ENCODE data around the gene PLAC1. TPM values are rescaled to one million over a fixed set of nuclear protein-coding genes. Genes with fewer than 3 reads are reported as not detected.

Gene PLAC1
- polyA plus RNA-seq, 6 donors from 2014 or later = not detected

DNA sequence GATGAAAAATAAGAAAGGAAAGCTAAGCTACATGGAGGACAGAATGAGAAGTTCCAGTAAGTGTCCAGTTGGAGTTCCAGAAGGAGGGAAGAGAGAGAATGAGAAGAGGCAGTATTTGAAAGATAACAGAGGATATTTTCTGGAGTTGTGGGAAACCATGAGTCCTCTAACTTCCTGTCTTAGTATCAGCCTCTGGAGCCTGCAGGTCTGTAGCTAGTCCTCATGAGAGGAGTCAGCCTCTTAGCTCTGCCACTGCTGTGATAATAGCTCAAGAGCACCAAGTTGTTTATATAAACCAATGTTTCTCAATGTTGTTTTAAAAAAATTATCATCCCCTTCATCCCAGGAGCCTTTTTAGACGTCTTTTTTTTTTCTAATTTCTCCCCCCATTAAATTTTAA, 2.4 kb upstream of the PLAC1 start:
- Mint-ChIP-seq H3K9me3 (peaks cover 0 to 2% (median 0%) of the 10 kb centered on the region in 7 donors), H3K27me3 (peaks cover 0 to 18% (median 0%) of the 10 kb centered on the region in 3 donors), H3K36me3 (no peaks in the 10 kb centered on the region), H3K4me3 (no peak overlapping the region), H3K27ac (no peak overlapping the region), H3K4me1 (no peaks in the 10 kb centered on the region)
- no peak for DNase-seq
- no peak for ATAC-seq (ENCODE audit: low read depth in 2 of 2)

DNA sequence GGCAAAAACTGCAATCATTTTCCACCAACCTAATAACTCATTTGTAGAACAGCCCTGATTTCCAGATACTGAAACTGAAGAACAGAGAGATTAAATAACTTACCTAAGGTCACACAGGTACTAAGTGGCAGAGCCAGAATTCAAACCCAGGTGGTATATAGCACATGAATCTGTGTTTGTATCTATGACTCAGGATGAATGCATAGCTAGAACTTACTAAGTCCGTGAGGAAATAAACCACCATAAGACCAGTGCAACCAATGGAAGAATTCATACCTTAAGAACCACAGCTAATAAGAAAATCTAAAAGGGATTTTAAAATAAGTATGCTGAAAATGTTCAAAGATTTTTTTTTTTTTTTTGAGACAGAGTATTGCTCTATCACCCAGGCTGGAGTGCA, 1.5 kb upstream of the PLAC1 start:
- no peak overlapping the region for H3K27ac Mint-ChIP-seq
- H3K4me3 Mint-ChIP-seq = no peak overlapping the region
- ATAC-seq (ENCODE audit: low read depth in 2 of 2) (no peak), DNase-seq (no peak)
- H3K9me3 Mint-ChIP-seq = peaks cover 0 to 2% (median 0%) of the 10 kb centered on the region in 7 donors
- H3K36me3 Mint-ChIP-seq = no peaks in the 10 kb centered on the region
- H3K4me1 Mint-ChIP-seq = no peaks in the 10 kb centered on the region
- peaks cover 0 to 19% (median 0%) of the 10 kb centered on the region in 3 donors for H3K27me3 Mint-ChIP-seq

DNA sequence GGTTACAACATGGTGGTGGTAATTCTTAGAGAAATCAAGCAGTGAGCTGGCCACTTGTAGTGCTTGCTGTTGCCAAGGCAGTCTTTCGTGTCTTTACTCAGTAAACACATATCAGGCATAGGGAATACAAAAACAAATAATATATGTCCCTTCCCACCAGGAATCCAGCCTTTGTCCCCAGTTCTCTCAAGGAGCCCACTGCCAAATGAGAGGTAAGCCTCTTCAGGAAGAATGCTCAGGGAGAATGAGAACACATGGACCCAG, 421 bp upstream of the PLAC1 start:
- Mint-ChIP-seq H3K9me3 (peaks cover 0 to 2% (median 0%) of the 10 kb centered on the region in 7 donors), H3K36me3 (no peaks in the 10 kb centered on the region), H3K4me1 (no peaks in the 10 kb centered on the region), H3K27ac (no peak overlapping the region), H3K27me3 (peaks cover 0 to 19% (median 0%) of the 10 kb centered on the region in 3 donors), H3K4me3 (no peak overlapping the region)
- DNase-seq (no peak), ATAC-seq (ENCODE audit: low read depth in 2 of 2) (no peak)

DNA sequence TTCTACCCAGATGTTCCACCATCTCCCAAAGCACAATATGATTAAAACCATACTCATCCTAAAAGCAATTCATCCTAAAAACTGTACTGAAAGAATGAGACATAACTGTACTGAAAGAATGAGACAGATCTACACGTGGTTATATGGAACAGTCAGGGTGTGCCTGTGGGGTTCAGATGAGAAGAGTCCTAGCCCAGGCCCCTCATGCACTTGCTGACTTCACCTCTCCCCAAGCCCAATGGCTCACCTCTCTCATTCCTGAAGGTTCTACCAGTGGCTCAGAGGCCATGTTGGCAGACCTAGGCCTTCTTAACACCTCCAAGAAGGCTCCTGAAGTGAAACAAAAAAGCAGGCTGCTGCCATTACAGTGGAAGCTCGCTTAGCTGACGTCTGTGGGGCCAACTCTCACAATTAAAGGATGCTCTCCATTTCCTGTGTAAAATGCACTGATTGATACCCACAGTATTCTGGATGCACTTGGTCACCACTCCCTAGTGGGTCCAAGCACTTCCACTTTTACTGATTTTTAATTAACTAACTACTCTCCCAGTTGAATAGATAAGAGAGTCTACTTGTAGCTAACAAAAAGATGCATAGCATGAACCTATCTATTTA, 3.8 kb downstream of the PLAC1 start:
- H3K4me3 Mint-ChIP-seq = no peak overlapping the region
- peaks cover 0 to 2% (median 0%) of the 10 kb centered on the region in 7 donors for H3K9me3 Mint-ChIP-seq
- no peaks in the 10 kb centered on the region for H3K36me3 Mint-ChIP-seq
- H3K27ac Mint-ChIP-seq = no peak overlapping the region
- H3K27me3 Mint-ChIP-seq = peaks cover 0 to 19% (median 0%) of the 10 kb centered on the region in 3 donors
- ATAC-seq (ENCODE audit: low read depth in 2 of 2) (no peak), DNase-seq (no peak)
- H3K4me1 Mint-ChIP-seq = no peaks in the 10 kb centered on the region

DNA sequence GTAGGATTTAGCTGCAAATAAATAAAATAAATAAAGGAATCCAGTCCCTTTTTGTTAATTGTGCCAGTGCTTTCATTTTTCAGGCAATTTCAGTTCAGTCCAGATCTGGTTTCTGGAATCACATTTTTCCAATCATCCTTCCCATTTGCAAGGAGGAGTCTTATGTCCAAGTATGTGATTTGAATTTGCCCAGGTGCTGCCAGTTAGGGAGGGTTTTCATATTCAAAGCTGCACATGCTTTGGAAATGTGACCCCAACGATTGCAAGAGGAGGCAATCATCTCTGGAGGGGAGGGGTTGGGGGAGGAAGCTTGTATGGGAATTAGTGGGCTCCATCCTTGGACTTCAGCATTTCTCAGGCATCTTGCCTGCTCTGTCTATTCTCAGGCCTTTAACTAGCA, 4.4 kb downstream of the PLAC1 start:
- DNase-seq = no peak
- Mint-ChIP-seq H3K27ac (no peak overlapping the region), H3K36me3 (no peaks in the 10 kb centered on the region), H3K4me1 (no peaks in the 10 kb centered on the region), H3K4me3 (no peak overlapping the region), H3K27me3 (peaks cover 0 to 19% (median 0%) of the 10 kb centered on the region in 3 donors), H3K9me3 (peaks cover 0 to 2% (median 0%) of the 10 kb centered on the region in 7 donors)
- ATAC-seq (ENCODE audit: low read depth in 2 of 2) = no peak

DNA sequence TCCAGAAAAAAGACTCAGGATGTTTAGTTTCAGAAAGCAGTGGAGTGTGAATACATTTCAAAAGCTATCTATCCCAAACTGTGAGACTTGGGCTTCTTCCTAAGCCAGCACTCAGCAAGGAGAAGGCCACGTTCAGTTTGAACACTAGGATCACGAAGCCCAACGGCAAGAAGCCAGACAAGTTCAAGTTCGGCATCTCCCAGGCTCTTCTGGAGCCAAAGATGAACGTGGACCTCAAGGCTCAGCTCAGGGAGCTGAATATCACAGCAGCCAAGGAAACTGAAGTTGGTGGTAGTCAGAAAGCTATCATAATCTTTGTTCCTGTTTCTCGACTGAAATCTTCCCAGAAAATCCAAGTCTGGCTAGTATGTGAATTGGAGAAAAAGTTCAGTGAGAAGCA, 7.6 kb downstream of the PLAC1 start:
- DNase-seq (no peak), ATAC-seq (ENCODE audit: low read depth in 2 of 2) (no peak)
- Mint-ChIP-seq H3K27me3 (peaks cover 0 to 19% (median 6%) of the 10 kb centered on the region in 3 donors), H3K4me3 (no peak overlapping the region), H3K27ac (no peak overlapping the region), H3K9me3 (no peaks in the 10 kb centered on the region), H3K4me1 (no peaks in the 10 kb centered on the region), H3K36me3 (no peaks in the 10 kb centered on the region)

DNA sequence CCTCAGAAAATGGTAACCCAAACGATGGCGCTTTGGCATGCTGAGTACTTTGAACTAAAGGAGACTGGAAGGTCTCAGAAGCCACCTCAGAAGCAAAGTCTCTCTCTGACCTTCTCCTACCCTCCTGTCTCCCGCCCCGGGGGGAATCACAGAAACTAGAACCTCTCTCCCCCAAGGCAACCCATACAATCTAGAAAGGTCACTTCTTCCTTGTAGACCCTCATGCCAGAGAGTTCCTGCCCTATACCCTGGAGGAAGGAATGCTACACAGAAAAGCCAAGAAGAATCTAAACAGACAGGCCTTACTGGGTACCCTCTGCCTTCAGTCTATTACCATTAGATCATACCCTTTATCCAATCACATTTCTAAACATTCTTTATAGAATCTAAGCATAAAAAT, 8.5 kb downstream of the PLAC1 start:
- Mint-ChIP-seq H3K9me3 (peaks cover 0 to 3% (median 0%) of the 10 kb centered on the region in 7 donors), H3K27me3 (peaks cover 0 to 27% (median 14%) of the 10 kb centered on the region in 3 donors), H3K27ac (no peak overlapping the region), H3K4me3 (no peak overlapping the region), H3K36me3 (no peaks in the 10 kb centered on the region), H3K4me1 (no peaks in the 10 kb centered on the region)
- ATAC-seq (ENCODE audit: low read depth in 2 of 2) (no peak), DNase-seq (no peak)

DNA sequence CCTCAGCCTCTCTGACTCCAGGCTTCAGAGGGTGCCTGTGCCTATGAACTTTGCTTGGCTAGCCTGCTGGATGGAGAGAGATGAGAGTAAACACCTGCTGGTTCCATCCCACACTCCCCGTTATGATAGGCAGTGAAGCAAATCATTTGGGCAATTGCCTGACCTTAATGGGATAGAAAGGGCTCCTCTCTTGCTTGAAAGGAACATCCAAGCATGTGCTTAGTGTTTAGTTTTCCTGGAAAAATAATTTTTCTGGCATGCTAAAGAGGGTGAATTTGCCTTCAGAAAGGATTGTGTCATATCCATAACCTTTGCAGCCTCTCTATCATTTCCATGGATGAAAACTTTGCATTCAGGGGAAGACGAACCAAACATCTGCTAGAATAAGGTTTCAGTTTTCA, 10.8 kb downstream of the PLAC1 start:
- no peak for DNase-seq
- Mint-ChIP-seq H3K9me3 (peaks cover 0 to 5% (median 0%) of the 10 kb centered on the region in 7 donors), H3K4me3 (no peak overlapping the region), H3K27me3 (peaks cover 6 to 38% (median 23%) of the 10 kb centered on the region in 3 donors), H3K4me1 (no peaks in the 10 kb centered on the region), H3K36me3 (no peaks in the 10 kb centered on the region), H3K27ac (no peak overlapping the region)
- ATAC-seq (ENCODE audit: low read depth in 2 of 2) = no peak

DNA sequence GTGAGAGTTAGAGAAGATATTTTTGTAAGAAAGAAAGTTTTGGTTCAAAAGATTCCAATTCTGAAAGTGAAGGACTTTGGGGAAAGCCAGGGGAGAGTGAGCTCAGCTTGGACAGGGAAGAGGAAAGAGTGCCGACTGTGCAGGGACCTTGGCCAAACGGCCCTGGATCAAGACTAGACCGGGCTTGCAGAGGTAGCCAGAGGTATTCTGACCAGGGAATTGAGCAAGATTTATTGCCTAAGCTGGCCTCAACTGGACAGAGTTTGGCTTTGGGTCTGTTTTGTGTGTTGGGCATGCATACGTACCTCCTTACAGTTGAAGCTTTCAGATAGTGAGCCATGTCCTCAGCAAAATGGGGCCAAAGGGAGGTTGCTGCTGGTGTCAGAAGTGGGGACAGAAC, 11.6 kb downstream of the PLAC1 start:
- no peak overlapping the region for H3K4me3 Mint-ChIP-seq
- H3K27ac Mint-ChIP-seq = no peak overlapping the region
- DNase-seq = no peak
- peaks cover 0 to 5% (median 0%) of the 10 kb centered on the region in 7 donors for H3K9me3 Mint-ChIP-seq
- H3K4me1 Mint-ChIP-seq = no peaks in the 10 kb centered on the region
- no peak for ATAC-seq (ENCODE audit: low read depth in 2 of 2)
- H3K27me3 Mint-ChIP-seq = peaks cover 9 to 45% (median 25%) of the 10 kb centered on the region in 3 donors
- no peaks in the 10 kb centered on the region for H3K36me3 Mint-ChIP-seq

DNA sequence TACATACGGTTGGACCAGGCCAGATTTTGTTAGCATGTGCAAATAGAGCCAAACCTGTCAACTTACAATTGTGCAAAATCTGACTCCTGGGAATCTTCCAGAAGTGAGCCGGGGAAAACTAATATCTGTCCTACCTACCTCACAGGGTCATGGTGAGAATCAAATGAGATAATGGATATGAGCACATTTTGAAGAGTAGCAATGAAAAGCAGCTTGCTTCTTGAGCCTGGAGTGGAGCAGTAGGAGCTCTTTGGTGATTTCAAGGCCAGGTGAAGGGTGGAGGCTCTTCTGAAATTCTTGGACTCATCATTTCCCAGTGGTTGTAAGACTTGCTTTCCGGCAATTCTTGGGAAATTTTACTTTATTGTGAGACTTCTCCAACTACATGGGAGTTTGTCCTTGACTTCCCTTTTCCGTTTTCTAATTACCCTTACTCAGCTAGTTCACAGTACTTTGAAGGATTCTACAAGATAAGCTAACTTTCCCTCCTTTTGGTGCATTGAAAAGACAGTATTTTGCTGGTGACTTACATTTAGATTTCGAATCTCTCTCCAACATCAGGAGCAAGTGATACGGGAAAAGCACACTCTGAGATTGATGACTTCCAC, 12.2 kb downstream of the PLAC1 start:
- Mint-ChIP-seq H3K27ac (no peak overlapping the region), H3K27me3 (peaks cover 14 to 50% (median 25%) of the 10 kb centered on the region in 3 donors), H3K9me3 (peaks cover 0 to 5% (median 0%) of the 10 kb centered on the region in 7 donors), H3K36me3 (no peaks in the 10 kb centered on the region), H3K4me3 (no peak overlapping the region), H3K4me1 (no peaks in the 10 kb centered on the region)
- DNase-seq = no peak
- ATAC-seq (ENCODE audit: low read depth in 2 of 2) = no peak

DNA sequence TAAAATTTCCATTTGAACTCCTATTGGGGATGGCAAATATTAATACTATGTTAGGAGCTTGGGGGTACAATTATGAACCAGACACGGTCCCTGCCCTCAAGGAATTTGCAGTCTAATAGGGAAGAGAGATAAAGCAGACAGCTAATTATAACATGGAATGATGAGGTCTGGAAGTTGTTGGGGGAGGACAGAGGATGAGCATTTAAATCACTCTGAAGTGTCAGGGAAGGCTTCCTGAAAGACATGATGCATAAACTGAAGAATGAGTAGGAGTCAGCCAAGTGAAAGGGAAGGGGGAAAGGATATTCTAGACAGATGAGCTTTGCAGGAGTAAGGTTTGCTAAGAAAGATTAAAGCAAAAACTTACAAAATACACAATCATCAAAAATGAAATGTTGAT, 15.9 kb downstream of the PLAC1 start:
- no peak overlapping the region for H3K4me3 Mint-ChIP-seq
- DNase-seq (no peak), ATAC-seq (ENCODE audit: low read depth in 2 of 2) (no peak)
- H3K27ac Mint-ChIP-seq = no peak overlapping the region
- peaks cover 14 to 51% (median 25%) of the 10 kb centered on the region in 3 donors for H3K27me3 Mint-ChIP-seq
- peaks cover 0 to 5% (median 0%) of the 10 kb centered on the region in 7 donors for H3K9me3 Mint-ChIP-seq
- no peaks in the 10 kb centered on the region for H3K4me1 Mint-ChIP-seq
- no peaks in the 10 kb centered on the region for H3K36me3 Mint-ChIP-seq

DNA sequence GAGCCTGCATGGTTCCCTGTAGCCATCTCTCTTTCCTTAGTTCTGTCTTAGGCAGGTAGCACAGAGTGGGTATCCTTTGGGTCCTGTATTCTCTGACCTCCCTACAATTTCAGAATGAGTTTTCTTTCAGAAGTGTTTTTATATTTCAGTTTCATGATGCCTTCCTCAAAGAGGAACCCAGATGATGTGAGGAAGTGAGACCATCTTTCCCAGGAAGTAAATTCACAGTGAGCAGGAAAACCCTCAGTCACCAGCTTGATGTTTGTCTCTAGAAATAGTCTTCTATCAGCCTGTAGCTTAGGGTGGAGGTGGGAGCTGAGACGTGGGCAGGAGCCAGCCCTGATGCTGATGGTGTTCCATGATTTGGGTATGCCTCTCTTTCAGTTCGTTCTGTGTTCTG, 16.9 kb downstream of the PLAC1 start:
- no peak for ATAC-seq (ENCODE audit: low read depth in 2 of 2)
- peaks cover 14 to 45% (median 21%) of the 10 kb centered on the region in 3 donors for H3K27me3 Mint-ChIP-seq
- H3K27ac Mint-ChIP-seq = no peak overlapping the region
- no peaks in the 10 kb centered on the region for H3K36me3 Mint-ChIP-seq
- no peaks in the 10 kb centered on the region for H3K4me1 Mint-ChIP-seq
- H3K9me3 Mint-ChIP-seq = peaks cover 0 to 6% (median 0%) of the 10 kb centered on the region in 7 donors
- no peak overlapping the region for H3K4me3 Mint-ChIP-seq
- no peak for DNase-seq

DNA sequence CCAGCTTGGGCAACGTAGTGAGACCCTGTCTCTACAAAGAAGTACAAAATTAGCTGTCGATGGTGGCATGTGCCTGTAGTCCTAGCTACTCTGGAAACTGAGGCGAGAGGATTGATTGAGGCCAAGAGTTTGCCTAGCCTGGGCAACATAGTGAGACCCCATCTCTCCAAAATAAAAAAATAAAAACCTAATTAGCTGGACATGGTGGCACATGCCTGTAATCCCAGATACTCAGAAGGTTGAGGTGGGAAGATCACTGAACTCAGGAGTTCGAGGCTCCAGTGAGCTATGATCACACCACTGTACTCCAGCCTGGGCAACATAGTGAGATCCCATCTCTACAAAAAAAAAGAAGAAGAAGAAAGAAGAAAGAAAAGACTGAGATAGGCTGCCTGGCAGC, 17.4 kb downstream of the PLAC1 start:
- Mint-ChIP-seq H3K36me3 (no peaks in the 10 kb centered on the region), H3K9me3 (peaks cover 0 to 6% (median 0%) of the 10 kb centered on the region in 7 donors), H3K4me1 (no peaks in the 10 kb centered on the region), H3K27ac (no peak overlapping the region), H3K4me3 (no peak overlapping the region), H3K27me3 (peaks cover 14 to 42% (median 19%) of the 10 kb centered on the region in 3 donors)
- no peak for ATAC-seq (ENCODE audit: low read depth in 2 of 2)
- DNase-seq = no peak

DNA sequence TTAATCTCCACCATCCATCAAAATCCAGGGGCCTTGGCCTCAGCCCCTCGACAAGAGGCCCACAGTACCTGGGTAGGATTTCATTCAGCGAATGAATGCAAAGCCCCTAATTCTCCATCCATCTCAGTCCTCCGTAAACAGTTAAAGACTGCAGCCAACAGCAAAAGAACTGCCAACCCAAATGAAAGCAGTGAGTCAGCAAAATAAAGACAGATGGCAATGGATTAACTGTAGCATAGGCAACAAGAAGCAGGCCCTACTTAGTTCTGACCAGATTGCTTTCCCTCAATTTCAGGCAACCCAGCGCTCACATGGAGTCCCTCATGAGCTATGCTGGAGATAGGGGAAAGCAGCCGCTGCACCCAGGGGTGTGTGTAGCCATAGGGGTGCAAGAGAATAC, 21.4 kb downstream of the PLAC1 start:
- no peak overlapping the region for H3K27ac Mint-ChIP-seq
- DNase-seq (no peak), ATAC-seq (ENCODE audit: low read depth in 2 of 2) (no peak)
- H3K4me1 Mint-ChIP-seq = no peaks in the 10 kb centered on the region
- no peaks in the 10 kb centered on the region for H3K36me3 Mint-ChIP-seq
- peaks cover 0 to 5% (median 0%) of the 10 kb centered on the region in 7 donors for H3K9me3 Mint-ChIP-seq
- H3K4me3 Mint-ChIP-seq = no peak overlapping the region
- peaks cover 5 to 27% (median 5%) of the 10 kb centered on the region in 3 donors for H3K27me3 Mint-ChIP-seq
